HG03457 (cell line): ENCODE results near the gene CDH4.

Source experiments
- ATAC-seq: cut with Tn5 transposase; IDR thresholded peaks from one replicate; pipeline ENCODE4 v1.9.1; 2021; ENCODE audit warnings: moderate number of reproducible peaks; ENCODE audit not compliant: unreplicated experiment

The CDH4 gene

GRCh38 chr20:61322151-61322865 lies 70.2 kb downstream of the CDH4 start:
- no peak for ATAC-seq

DNA sequence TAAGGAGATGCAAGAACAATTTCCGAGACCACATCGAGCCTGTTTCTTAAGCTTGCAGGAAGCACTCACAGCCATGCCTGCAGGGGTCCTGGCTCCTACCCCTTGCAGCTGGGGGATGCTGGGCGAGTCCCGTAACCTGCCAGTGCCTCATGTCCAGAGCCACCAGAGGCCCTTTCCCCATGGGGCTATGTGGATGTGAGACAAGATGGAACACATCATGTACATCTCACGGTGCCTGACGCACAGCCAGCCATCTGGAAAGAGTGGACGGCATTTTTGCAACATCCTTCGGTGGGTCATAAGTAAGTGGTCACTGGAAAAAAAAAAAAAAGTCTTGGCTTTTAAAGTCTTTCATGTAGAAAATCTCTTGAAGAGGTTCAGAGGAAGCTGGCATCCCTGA lies 72.8 kb downstream of the CDH4 start:
- no peak for ATAC-seq

- no peak for ATAC-seq
Measured at GRCh38 chr20:61325718-61326117, 73.7 kb downstream of the CDH4 start.

- no peak for ATAC-seq
Measured at GRCh38 chr20:61328911-61329558, 77.0 kb downstream of the CDH4 start.

- no peak for ATAC-seq
Measured at GRCh38 chr20:61330441-61330840, 78.4 kb downstream of the CDH4 start.

DNA sequence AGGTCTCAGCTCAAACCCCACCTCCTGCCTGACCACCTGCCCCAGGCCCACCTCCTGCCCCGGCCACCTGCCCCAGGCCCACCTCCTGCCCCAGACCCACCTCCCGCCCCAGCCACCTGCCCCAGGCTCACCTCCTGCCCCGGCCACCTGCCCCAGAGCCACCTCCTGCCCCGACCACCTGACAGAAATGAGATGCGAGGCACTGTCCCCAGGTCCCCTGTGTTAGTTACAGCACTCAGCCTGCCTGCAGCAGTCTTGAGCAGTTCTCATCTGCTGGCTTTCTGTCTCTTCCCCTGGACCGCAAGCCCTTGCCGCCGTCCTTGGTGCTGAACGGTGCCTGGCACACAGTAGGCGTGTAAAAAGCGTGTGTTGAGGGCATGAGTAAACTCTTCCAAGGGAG lies 79.5 kb downstream of the CDH4 start:
- no peak for ATAC-seq

- no peak for ATAC-seq
Measured at GRCh38 chr20:61332016-61332975, 80.2 kb downstream of the CDH4 start.

- no peak for ATAC-seq
Measured at GRCh38 chr20:61333484-61334108, 81.5 kb downstream of the CDH4 start.

DNA sequence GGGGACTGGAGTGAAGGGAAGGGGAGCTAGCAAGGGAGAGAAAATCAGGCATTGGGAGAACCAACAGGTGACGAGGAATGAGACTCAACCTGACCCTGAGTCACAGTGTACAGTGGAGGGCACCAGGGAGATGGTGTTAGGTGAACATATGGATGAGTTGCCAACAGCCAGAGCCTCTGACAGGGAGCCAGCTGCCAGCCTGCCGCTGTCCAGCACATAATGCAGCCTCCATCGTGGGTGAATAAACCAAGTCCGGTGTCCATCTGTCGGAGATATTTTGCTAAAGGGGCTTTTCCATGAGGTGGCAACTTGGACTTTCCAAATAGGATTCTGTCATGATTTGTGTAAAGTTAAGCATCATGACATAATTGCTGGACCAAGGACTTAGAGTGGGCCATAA lies 88.1 kb downstream of the CDH4 start:
- no peak for ATAC-seq

- ATAC-seq, result no peak
Measured at GRCh38 chr20:61341605-61342004, 89.5 kb downstream of the CDH4 start.

DNA sequence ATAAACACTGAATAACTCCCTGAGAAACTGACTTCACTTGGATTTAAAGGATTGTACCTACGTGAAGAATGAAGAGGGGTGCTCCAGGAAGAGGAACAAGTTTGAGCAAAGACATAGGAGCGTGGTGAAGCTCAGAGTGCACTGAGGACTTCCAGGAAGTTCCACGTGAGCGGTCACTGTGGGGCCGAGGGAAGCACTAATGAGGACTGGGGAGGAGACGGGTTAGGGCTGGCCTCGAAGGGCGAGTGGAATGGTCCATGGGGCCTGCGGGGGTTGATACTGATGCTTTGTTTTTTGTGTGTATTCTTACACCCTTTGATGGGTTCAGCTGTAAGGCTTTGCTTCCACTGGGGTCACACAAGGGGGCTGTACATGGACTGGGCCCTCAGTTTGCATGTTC lies 91.9 kb downstream of the CDH4 start:
- ATAC-seq, result no peak

- ATAC-seq, result no peak
Measured at GRCh38 chr20:61345656-61346055, 93.6 kb downstream of the CDH4 start.

DNA sequence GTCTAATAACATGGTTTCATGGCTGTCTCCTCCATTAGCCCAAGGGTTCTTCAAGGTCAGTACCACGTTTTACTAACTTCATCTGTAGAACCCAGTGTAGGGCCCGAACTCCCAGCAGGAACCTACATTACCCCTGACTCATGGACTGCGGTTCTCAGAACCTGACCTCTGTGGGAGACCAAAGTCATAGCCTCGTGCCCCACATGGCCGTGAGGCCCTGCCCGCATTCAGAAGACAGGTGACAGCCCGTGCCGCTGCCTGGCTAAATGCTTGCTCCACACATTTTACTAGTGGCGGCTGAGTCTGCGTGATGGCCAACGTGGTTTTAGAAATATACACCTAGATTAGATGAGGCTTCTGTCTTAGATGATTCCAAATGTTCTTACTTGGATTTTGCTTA lies 94.9 kb downstream of the CDH4 start:
- ATAC-seq, result no peak

GRCh38 chr20:61347443-61347842 lies 95.4 kb downstream of the CDH4 start:
- ATAC-seq, result no peak

DNA sequence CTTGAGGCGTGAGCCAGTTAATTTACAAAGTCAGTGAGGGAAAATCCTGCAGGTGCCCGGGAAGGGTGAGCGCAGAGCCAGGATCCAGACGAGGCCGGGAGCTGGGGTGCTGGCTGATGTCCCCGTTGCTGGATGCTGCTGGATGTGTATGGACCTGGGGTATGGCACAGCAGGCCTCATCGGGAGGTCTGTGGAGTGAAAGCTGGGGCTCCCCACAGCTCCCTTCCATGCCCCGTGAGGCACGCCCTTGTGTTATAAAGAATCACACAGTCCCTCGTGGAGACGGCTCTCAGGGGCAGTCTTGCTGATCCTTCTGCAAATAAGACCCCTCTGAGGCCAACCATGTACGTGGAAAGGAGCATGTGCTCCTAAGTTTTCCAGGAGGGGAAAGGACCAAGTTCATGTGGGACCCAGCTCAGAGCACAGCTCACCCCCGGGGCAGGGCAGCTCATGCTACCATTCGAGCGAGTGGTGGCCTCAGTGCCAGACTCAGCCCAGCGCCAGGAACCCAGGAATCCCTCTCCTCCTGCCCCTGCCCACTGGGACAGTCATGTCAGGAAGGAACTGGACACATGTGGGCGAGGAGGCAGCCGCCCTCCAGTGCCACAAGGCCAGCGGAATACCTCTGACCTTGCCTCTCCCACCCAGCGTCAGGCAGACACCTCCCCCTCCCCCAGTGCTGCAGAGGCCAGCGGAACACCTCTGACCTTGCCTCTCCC lies 97.5 kb downstream of the CDH4 start:
- ATAC-seq, result no peak

DNA sequence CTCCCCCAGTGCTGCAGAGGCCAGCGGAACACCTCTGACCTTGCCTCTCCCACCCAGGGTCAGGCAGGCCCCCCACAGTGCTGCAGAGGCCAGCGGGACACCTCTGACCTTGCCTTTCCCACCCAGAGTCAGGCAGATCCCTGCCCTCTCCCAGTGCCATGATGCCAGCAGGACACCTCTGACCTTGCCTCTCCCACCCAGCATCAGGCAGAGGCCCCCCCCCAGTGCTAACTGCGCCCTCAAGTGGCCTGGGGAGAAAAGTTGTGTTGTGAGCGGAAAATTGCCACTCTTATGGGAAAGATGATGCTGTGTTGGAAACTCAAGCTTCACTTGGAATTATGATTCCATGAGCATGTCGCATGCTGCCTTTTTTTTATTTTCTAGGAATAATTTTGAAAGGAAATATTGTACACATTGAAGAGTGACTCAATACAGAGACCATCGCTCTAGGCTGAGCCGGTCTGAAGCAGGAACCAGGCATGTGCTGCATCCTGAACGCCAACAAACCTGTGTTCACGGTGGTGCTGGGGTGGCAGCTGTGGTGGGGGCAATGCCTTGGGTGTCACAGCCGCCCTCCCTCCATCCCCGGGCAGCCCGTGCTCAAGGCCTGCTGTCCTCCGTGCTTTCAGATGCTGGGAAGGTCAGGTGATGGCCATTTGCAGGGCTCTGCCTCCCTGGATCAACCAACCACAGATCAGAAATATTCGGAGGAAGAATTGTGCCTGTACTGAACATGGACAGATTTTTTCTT lies 98.6 kb downstream of the CDH4 start:
- ATAC-seq, result no peak

GRCh38 chr20:61352346-61353260 lies 100.5 kb downstream of the CDH4 start:
- no peak for ATAC-seq

DNA sequence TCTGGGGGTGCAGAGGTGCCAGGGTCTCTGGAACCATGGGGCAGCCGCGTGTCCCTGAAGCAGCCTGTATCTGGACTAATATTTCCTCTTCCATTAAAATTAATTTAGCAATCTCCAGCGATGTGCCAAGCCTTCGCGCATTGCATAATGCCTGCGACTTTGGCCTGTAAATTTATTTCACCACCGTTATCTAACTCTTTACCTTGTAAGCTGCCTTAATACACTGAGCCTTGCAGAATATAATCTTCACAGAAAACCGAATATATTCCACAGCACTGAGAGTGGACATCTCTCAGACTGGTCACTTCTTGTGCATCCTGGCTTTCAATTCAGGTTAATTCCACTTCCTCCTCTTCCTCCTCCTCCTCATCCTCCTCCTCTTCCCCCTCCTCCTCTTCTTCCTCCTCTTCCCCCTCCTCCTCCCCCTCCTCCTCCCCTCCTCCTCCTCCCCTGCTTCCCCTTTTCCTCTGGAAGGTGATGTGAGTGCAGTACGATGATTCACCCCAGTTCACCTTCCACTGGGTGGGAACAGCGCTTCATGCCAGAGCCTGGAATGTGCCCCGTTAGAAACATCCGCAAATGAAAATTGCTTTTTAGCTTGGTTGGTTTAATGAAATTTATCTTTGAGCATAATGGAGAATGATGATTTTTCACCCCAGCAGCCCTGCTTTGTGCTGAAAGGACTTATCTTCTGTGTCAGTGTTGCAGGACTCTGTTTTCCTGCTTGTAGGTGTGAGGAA lies 101.4 kb downstream of the CDH4 start:
- no peak for ATAC-seq
